GM21526 (cell line): Measurements from ENCODE around the gene BTBD17.

ENCODE experiments used
- ATAC-seq: cut with Tn5 transposase; IDR thresholded peaks from one replicate; pipeline ENCODE4 v1.9.1; 2021; ENCODE audit warnings: moderate library complexity; ENCODE audit not compliant: unreplicated experiment, low FRiP score

BTBD17 gene

DNA sequence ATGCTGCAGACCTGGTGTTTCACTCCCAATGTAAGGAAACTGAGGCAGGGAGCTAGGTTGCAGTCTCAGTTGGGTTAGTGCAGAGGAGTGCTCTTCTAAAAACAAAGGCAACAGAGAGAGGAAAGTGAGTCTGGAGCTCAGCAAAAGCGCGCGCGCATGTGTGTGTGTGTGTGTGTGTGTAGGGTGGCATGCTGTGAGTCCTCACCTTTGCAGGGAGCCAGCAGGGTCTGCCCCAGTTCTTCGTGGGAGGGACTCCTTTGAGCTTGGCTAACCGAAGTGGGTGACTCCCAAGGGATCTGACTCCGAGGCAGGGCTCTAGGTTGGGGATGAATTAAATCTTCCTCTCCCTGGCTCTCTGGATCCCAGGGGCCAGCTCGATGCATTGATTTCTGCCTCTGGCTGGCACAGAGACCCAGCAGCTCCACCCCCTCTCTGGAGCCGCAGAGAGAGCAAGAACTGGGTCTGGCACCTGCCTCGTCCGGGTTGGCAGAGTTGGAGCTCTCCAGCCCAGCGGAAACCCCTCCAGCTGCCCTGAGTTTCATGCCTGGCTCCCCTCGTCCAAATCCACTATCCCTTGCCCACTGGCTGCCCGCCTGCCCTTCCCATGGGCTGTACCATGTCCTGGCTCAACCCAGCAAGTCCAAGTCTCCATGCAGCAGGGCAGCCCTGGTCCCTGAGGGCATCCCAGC, 1.3 kb upstream of the BTBD17 start:
- no peak for ATAC-seq

DNA sequence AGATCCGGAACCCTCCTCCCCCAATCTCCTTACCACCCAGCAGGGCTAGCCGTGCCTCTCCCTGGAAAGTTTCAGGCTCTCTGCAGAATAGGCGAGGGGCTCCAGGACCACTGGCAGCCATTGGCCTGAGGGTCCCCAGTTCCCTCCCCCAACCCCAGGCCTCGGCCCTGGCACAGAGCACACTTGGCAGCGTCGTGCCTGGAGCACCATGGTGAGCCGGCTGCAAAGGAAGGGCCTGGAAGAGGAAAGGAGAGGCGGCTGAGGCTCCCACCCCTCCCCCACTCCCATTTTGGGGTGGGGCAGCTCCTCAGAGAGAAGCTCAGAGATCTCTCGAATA, 369 bp upstream of the BTBD17 start:
- ATAC-seq, result no peak

DNA sequence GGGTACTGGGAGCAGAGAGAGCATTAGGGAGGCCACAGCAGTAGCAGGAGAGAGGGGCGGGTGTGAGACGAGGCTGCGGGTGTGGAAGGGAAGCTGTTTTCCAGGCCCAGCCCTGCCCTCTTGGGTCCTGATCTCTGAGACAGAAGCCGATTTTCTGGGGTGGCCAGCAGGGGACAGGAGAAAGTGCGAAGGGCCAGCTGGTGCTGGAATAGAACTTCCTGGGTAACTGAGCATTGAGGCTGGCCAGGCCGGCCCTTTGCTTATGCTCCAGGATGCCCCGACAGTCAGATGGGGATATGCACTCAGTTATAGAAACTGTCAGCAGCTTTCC, 804 bp downstream of the BTBD17 start:
- ATAC-seq, result no peak

DNA sequence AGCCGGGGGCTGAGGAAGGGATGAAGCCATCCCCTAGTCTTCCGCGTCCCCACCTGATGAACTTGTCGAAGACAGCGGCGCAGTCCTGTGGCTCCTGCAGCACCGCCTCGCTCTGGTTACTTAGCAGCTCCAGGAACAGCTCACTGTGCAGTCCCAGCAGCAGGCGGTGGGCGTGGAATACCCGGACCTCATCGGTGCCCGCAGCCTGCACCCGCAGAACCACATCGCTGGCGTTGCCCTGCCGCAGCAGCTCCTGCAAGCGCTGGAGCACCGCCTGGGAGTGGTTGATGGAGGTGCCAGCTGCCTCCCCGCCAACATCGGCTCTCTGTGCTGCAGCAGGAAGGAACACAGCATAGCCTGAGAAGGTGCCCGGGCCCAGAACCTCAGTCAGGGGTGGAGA, 1.8 kb downstream of the BTBD17 start:
- ATAC-seq, result no peak

DNA sequence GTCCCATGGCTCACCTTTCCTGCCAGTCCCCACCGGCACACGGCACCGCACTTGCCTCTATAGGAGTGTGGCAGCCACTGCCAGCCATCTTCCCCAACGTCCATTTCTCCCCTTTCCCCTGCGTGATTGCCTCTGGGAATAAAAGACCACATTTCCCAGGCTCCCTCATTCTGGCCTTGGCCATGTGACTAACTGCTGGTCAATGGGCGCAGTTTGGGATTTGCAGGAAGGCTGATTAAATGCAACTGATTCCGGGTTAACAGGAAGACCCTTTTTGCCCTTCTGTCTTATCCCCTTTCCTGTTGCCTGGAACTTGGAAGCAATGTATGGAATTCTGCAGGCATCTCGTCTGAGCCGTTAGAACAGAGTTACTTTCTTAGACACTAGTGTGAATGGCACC, 3.0 kb downstream of the BTBD17 start:
- ATAC-seq, result no peak

DNA sequence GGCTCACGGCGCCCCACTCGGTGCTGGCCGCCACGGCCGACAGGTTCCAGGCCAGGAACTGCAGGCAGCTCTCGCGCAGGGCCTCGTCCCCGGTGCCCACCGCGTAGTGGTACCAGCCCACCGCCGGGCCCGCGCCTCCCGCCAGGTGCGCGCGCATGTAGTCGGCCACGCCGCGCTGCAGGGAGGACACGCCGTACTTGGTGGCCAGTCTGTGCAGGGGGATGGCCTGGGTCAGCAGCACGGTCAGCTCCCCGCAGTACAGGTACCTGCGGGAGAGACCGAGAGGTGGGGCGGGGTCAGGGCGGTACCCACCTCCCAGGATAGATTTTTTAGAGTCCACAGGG, 4.2 kb downstream of the BTBD17 start:
- no peak for ATAC-seq

DNA sequence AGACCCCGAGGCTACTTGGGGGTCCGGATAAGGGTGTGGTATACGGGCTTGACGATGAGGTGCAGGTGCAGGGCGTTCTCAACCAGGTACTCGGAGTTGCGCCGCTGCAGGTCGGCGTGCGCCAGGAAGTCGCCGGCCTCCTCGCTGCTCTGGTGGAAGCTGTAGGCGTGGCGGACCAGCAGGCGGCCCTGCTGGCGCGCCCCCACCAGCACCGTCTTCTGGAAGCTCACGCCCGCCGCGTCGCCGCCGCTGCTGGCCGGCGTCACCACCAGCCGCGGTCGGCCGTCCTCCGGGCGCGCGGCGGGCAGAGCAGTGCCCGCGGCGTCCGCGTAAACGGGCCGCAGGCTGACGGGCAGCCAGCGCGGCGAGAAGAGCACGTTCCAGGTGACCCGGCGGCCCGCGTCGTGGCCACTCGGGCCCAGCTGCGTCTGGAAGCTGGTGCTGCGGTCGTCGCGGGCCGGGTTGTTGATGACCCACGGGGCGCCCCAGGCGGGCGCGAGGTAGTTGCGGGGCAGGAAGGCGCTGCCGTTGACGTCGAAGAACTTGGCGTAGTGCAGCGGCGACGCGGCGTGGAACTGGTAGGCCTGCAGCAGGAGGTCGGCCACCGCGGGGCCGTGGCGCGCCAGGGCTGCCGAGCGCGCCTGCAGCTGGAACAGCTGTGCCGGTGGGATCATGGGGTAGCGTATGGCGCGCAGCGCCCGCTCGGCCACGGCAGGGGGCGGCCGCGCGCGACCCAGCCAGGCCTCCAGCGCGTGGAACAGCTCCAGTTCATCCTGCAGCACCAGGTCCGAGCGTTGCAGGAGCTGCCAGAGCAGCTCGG, 4.8 kb downstream of the BTBD17 start:
- no peak for ATAC-seq

DNA sequence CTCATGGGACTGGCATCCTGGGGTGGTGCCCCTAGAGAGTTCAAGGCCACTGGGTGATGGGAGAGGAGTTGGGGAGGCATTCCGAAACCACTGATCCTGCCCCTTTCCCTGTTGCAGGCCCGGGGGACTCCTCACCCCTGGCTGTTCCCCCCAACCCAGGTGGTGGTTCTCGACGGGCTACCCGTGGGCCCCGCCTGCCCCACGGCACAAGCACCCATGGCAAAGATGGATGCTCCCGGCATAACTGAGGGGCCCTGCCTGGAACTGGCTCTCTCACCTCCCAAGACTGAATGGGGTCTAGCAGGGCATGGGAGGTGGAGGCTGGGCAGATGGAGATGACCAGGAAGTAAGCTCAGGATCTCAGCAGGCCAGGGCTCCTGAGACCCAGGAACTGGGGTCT, 6.6 kb downstream of the BTBD17 start:
- ATAC-seq, result no peak

DNA sequence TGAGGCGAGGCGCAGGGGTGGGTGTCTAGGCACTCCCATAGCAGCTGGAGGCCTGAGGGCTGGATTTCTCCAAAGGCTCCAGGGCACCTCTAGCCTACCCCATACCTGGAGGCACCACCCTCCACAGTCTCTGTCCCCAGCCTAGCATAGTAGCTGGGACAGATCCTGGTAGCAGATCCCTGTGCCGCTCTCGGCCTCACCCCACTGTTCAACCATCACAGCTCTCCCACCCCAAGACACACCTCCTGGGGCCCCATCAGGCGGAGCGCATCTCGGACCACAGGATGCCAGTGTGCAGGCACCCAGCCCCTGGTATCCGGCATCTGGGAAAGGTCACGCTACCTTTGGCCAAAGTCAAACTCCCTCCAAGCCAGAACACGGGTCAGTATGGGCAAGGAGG, 7.1 kb downstream of the BTBD17 start:
- no peak for ATAC-seq

DNA sequence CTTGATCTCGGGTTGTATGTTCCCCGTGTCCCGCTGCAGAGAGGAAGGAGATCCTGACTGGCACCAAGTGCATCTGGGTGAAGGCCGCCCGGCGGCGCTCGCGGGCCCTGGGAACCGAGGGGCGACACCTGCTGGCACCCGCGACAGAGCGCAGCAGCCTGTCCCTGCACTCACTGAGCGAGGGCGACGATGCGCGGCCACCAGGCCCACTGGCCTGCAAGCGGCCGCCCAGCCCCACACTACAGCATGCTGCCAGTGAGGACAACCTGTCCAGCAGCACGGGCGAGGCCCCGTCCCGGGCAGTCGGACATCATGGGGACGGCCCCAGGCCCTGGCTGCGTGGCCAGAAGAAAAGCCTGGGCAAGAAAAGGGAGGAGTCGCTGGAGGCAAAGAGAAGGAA, 7.5 kb downstream of the BTBD17 start:
- no peak for ATAC-seq

DNA sequence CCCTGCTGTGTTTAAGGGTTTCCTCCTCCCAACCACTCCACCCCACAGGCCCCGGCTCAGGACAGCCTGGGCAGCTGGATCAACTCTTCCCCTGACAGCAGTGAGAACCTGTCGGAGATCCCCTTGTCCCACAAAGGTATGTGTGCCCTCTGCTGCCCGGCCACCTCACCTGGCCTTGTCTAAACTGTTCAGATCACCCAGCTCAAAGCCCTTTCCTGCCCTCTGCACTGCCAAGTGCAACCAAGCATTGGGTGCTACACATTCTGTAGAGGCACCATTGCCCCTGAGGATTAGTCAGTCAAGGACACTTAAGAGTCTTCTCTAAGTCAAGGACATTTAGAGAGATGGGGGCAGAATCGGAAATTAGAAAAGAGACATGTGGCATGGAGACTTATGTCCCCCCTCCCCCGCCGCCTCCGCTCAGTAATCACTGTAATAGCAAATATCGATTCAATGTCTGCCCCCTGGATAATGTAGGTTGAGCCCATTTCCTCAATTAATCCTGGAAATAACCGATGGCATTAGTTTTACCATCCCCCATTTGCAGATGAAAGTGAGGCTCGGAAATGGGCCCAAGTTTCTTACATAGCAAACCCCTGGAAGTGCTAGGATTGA, 8.1 kb downstream of the BTBD17 start:
- ATAC-seq, result no peak

DNA sequence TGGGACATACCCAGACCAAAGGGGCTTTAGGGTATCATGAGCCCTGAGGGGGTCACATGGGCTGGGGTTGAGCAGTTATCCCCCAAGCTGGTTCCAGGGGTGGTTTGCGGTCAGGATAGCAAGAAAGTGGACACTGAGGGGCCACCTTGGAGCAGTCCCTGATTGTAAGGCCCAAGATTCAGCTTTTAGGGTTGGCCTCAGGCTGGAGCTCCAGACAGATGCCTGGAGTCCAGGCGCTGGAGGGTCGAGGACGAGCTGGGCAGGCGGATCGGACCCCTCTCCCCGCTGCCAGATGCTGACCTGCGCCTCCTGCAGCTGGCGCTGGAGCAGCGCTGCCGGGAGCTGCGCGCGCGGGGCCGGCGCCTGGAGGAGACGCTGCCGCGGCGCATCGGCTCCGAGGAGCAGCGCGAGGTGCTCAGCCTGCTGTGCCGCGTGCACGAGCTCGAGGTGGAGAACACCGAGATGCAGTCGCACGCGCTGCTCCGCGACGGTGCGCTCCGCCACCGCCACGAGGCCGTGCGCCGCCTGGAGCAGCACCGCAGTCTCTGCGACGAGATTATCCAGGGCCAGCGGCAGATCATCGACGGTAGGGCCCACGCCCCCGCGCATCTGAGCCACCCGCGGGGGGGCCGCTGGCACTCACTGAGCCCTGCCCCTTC, 10.0 kb downstream of the BTBD17 start:
- no peak for ATAC-seq

DNA sequence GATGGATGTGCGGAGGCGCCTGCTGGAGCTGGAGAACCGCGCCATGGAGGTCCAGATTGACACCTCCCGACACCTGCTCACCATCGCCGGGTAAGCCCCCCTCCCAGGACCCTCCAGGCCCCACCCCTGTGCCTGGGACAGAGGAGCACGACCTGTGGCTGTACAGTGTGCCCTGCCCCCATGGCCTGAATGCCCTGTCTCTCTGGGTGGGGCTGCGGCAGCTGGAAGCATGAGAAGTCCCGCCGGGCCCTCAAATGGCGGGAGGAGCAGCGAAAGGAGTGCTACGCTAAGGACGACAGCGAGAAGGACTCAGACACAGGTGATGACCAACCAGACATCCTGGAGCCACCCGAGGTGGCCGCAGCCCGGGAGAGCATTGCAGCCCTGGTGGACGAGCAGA, 11.2 kb downstream of the BTBD17 start:
- ATAC-seq, result no peak

DNA sequence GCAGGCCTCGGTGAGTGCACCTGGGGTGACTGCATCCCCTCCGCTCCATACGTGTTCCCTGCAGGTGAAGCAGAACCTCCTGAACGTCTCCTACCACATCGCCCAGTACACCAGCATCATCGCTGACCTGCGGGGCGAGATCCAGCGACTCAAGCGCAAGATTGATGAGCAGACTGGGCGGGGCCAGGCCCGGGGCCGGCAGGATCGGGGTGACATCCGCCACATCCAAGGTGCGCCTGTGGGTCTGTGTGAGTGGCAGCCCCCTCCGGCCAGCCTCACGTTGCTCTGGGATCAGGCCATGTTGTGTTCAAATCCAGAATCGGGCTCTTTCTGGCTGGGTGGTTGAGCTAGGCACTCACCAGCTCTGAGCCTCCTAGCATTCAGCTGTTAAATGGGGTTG, 12.5 kb downstream of the BTBD17 start:
- no peak for ATAC-seq

DNA sequence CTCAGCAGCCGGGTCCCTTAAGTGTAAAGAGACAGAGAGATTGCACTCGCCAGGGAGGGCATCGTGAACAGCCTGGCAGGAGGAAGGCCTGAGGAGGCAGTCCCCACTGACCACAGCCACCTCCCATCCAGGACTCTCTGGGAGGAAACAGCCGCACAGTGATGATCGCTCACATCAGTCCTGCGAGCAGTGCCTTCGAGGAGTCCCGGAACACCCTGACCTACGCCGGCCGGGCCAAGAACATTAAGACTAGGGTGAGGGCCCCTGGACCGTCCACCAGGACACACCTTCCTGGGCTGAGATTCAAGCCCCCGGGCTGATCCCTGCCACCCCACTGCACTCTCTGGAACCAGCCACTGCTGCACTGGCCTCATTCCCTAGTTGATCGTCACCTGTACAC, 14.0 kb downstream of the BTBD17 start:
- ATAC-seq, result no peak

DNA sequence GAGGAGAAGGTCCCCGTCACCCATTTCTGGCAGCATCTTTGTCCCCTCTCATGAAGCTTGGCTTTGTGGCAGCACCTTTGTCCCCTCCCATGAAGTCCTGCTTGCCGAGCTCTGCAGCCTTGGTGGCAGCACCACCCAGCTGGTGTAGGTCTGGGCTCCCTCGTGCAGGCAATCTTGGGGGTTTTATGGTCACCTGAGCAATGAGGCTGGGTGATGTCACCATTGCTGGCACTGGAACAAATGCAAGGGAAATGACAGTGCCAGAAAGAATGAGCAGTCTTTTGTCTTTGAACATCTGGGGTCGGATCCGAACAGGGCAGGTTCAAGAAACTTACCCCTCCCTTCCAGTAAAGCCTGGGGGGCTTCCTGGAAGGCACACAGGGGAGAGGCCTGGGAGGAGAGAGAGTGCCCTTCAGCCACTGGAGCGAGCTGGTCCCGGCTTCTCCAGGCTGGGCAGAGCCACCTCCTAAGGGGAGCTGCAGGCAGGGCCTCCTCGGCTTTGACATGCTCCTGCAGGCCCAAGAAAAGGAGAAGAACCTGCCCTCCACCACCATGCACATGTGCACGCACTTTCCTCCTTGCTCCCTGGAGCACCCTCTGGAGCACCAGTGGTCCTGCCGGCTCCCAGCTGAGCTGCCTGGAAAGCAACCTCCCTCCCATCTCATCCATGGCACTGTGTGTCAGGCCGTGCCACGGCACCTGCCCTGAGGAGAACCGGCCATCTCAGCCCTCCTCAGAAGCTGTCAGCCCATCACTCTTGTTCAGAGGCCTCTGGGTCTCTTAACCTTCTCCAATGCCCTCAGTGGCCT, 16.0 kb downstream of the BTBD17 start:
- no peak for ATAC-seq

DNA sequence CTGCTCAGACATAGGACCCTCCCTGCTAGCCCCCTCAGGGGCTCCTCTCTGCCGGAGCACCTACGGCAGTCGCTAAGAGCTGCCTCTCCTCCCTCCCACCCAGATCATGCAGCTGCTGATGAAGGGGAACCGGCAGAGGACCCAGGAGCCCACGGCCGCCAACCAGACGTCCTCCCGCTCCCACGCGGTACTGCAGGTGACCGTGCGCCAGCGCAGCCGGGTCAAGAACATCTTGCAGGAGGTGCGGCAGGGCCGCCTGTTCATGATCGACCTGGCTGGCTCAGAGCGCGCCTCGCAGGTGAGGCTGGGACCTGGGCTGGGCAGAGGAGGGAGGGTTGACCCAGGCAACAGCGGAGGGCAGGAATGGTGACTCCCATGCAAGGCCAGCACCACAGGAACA, 17.0 kb downstream of the BTBD17 start:
- ATAC-seq, result no peak

DNA sequence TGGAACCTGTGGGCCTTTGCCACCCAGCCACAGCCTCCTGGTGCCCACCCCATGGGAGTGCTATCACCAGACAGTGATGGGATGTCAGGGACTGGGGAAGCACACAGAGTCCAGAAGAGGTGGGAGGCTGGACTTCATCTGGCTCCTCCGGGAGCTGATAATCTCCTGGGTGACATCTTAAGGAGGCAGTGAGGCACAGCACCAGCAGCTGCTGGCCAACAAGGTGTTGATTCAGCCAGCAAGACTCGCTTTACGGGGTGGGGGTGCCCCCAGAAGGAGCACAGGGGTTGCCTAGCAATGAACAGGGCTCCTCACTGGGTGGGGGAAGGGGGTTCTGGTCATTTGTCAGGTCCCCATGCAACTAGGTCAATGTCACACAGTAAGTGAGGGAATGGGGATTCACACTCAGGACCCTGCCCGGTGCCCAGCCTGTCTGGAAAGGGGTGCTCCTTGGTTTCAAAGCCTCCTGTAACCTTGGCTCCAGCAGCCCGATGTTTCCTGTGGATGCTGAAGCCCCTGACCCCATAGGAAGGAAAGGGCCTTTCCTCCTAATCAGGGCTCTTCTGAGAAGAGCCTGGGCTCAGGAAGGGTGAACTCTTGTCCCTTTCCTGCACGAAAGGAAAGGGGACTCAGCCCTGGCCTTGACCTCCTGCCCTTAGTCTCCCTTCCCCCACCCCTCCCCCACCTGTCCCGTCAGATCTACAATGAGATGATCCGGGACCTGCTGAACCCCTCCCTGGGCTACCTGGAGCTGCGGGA, 18.0 kb downstream of the BTBD17 start:
- ATAC-seq, result no peak

DNA sequence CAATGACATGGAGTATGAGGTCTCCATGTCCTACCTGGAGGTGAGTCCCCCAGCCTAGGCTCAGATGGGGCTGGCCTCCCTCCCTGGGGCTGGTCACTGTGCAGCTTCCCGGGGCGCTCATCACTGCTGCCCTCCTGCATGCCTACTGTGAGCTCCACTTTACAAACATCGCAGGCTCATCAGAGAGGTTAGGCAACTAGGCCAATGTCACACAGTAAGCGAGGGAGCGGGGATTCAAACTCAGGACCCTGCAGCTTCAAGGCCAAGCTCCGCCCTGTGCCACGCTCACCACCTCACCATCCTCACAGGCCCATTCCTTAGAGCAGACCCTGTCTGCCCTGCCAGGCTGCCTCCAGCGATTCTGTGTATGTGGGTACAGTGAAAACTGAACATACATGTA, 18.5 kb downstream of the BTBD17 start:
- no peak for ATAC-seq

DNA sequence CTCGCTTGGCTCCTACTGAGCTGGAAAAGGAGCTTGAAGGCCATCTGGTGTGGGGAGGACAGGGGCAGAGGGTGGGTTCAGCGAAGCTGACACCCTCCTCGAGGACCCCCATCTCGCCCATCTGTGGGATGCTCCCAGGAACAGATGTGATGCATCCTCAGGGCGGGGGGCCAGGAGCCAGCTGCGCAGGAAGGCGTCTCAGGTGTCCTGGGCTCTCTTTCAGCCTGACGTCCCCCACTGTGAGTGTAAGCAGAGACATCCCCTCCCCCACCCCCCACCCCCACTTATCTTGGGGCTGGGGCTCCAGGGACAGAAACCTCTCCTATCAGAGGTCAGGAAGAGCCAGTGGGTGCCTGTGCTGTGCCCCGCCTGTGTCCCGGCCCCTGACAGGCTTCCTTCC, 19.4 kb downstream of the BTBD17 start:
- no peak for ATAC-seq
